ENCODE data around the gene CD300A. TPM values are rescaled to one million over a fixed set of nuclear protein-coding genes. Genes with fewer than 3 reads are reported as not detected.
A peak's percentile ranks its signal among the peaks of the same experiment; 100 is the strongest.

CD300A gene
- 40.2 TPM for polyA plus RNA-seq (2012; ENCODE audit: low read depth, missing spikeins)

DNA sequence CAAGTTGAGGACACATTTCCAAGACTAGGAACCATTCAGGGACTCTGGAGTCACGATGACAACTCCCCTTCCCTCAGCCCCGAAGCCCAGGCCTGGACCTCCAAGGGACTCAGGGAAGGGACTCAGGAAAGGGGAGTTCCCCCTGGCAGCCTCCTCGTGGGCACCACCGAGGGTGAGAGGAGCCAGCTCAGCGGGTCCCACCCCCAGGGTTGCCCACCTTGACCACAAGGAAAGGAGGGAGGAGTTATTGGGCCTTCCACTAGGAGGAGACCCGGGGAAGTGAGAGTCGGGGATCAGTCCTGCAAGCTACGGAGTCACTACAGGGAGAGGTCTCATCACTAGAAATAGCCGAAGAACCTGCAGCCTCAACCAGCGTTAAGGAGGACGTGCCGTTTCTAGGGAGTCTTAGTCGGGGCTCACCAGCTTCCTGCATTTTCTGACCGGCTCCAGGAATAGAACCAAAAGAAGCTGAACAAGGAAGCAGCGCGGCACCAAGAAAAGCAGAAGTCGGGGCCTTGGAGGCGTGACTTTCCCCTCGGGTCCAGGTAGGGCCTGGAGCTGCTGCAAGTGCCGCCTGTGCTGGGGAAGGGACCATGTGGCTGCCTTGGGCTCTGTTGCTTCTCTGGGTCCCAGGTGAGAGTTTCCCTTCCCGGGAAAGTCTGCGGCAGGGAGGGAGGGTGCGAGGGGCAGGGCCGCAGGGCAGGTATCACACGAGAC lies at the start of gene CD300A:
Gene CD300A, plus strand, starts transcription at position 524 of the 717 bp plus-strand sequence. Its CDS starts 70 bp downstream, at position 594.
- TF ChIP-seq TAF1 (IDR thresholded peaks at IDR 0.05; ENCODE audit: low read depth, low read length): 0 out of 2 replicates have a peak, but pooled peaks have one; percentile 13
- no peak; the same call in 1 of the 2 replicates for TF ChIP-seq POLR2AphosphoS5 (IDR thresholded peaks at IDR 0.05; ENCODE audit: low read depth, low read length)
- no peak for TF ChIP-seq POLR2A (IDR thresholded peaks at IDR 0.05; ENCODE audit: low read depth, low read length)
- no peak for TF ChIP-seq PAX5 (IDR thresholded peaks at IDR 0.05; ENCODE audit: insufficient read depth, low read length, severe bottlenecking)
- TF ChIP-seq POU2F2 (IDR thresholded peaks at IDR 0.05; ENCODE audit: low read depth, low read length): no peak
- TF ChIP-seq SPI1 (IDR thresholded peaks at IDR 0.05; ENCODE audit: low read depth, low read length): peak; percentile 90
- FAIRE-seq (peak; percentile 88), DNase-seq (ENCODE audit: insufficient read length, low spot score) (no peak)

DNA sequence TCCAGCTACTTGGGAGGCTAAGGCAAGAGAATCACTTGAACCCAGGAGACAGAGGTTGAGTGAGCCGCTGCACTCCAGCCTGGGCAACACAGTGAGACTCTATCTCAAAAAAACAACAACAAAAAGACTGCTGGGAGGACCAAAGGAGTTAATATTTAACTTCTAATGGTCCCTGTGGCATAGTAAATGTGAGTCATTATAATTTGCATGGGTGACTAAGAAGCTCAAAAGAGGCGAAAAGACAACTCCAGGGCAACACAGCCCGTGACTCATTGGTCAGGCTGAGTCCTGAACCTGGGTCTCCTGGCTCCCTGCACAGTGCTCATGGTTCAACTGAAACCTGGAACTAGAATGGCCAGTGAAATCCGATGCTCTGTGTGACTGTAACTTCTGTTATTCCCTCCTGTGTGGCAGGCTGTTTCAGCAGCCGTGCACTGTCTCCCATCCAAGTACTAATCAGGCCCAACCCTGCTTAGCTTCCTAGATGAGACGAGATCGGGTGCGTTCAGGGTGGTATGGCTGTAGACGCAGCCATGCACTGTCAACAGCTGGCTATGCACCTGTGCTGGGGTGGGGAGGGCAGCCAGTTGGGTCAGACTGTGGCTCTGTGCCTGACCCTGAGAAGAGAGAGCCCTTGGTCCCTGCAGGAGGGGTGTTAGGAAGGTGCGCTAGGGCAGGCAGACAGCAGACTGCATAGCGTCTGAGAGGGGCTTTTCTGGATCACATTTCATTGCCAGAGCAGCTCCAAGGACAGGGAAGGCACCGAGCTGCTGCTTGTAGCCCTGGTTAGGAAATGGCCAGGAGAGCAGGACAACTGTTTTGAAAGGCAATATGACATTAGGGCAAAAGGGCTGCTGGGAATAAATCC lies 49.0 kb upstream of the CD300A start:
- DNase-seq (ENCODE audit: insufficient read length, low spot score) (no peak), FAIRE-seq (no peak)
- TF ChIP-seq POLR2A (IDR thresholded peaks at IDR 0.05; ENCODE audit: low read depth, low read length): no peak
- 0 out of 2 replicates have a peak, but pooled peaks have one; percentile 20 for TF ChIP-seq POU2F2 (IDR thresholded peaks at IDR 0.05; ENCODE audit: low read depth, low read length)

- no peak for DNase-seq (ENCODE audit: insufficient read length, low spot score)
- no peak for FAIRE-seq
- TF ChIP-seq PAX5 (IDR thresholded peaks at IDR 0.05; ENCODE audit: insufficient read depth, low read length, severe bottlenecking): no peak
- no peak for TF ChIP-seq SPI1 (IDR thresholded peaks at IDR 0.05; ENCODE audit: low read depth, low read length)
- TF ChIP-seq TAF1 (IDR thresholded peaks at IDR 0.05; ENCODE audit: low read depth, low read length): no peak
- no peak for TF ChIP-seq POU2F2 (IDR thresholded peaks at IDR 0.05; ENCODE audit: low read depth, low read length)
- no peak for TF ChIP-seq POLR2AphosphoS5 (IDR thresholded peaks at IDR 0.05; ENCODE audit: low read depth, low read length)
- TF ChIP-seq POLR2A (IDR thresholded peaks at IDR 0.05; ENCODE audit: low read depth, low read length): no peak
Observed at GRCh38 chr17:74419928-74420411, 46.5 kb upstream of the CD300A start.

DNA sequence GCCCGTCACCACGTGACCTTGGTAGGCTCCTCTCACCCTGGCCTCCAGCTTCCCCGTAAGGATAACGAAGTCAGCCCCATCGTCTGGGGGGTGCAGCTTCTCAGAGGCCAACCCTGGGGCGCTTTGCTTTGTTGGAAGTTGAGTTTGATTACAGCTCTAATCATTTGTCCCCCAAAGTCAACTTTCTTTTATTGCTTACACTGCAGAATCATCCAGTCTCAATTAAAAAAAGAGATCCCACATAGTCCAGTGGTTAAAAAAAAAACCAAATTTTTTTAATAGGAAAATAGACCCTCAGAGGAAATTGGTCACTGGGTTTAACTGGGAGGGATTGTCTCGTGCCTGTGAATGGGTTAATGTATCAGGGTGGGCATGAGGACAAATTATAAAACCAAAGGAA lies 42.3 kb upstream of the CD300A start:
- TF ChIP-seq TAF1 (IDR thresholded peaks at IDR 0.05; ENCODE audit: low read depth, low read length) (no peak), POLR2AphosphoS5 (IDR thresholded peaks at IDR 0.05; ENCODE audit: low read depth, low read length) (no peak), PAX5 (IDR thresholded peaks at IDR 0.05; ENCODE audit: insufficient read depth, low read length, severe bottlenecking) (no peak)
- FAIRE-seq (no peak), DNase-seq (ENCODE audit: insufficient read length, low spot score) (no peak)

DNA sequence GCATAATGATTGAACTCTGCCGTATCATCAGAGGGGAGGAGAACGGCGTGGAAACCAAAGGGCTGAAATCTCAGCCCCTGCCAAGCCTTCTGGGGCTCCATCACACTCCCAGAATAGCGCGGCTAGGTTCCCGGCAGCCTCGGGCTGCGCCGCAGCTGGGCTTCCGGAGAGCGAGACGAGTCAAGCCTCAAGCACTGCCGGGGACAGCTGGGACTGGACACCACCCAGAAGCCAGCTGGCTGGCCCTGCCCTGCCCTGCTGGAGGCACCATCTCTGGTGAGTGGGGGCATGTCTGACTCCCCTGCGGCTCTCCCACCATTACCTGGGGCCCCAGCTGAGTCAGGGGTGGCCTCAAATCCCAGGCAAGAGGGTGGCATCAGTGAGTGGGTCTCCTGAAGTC lies 41.8 kb upstream of the CD300A start:
- no peak for DNase-seq (ENCODE audit: insufficient read length, low spot score)
- FAIRE-seq: no peak

DNA sequence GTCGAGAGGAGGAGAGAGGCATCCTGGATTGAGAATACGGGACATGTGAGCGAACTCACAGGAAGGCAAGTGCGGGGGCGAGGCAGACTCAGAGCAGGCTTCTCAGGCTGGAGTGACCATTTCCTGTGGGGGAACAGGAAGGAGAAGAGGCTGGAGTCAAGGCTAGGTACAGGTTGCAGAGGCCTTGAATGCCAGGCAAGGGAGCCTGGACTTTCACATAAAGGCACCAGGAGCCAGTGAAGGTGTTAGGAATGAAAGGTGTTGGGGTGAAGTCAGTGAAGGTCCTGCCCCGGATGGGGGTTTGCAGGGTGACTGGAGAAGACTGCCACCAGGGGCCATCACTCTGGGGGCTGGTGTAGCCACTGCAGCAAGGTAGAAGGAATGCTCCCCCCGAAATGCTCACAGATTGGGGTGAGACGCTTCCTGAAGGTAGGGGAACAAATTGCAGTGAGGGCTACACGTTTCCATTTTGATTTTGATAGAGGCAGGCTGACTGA lies 39.8 kb upstream of the CD300A start:
- FAIRE-seq (no peak), DNase-seq (ENCODE audit: insufficient read length, low spot score) (no peak)
- TF ChIP-seq SPI1 (IDR thresholded peaks at IDR 0.05; ENCODE audit: low read depth, low read length) (no peak), POLR2A (IDR thresholded peaks at IDR 0.05; ENCODE audit: low read depth, low read length) (no peak), POLR2AphosphoS5 (IDR thresholded peaks at IDR 0.05; ENCODE audit: low read depth, low read length) (no peak)

More for the DNA sequence above, 41.8 kb upstream of the CD300A start:
- TF ChIP-seq PAX5 (IDR thresholded peaks at IDR 0.05; ENCODE audit: insufficient read depth, low read length, severe bottlenecking): no peak
- no peak for TF ChIP-seq POLR2A (IDR thresholded peaks at IDR 0.05; ENCODE audit: low read depth, low read length)
- TF ChIP-seq TAF1 (IDR thresholded peaks at IDR 0.05; ENCODE audit: low read depth, low read length): no peak

DNA sequence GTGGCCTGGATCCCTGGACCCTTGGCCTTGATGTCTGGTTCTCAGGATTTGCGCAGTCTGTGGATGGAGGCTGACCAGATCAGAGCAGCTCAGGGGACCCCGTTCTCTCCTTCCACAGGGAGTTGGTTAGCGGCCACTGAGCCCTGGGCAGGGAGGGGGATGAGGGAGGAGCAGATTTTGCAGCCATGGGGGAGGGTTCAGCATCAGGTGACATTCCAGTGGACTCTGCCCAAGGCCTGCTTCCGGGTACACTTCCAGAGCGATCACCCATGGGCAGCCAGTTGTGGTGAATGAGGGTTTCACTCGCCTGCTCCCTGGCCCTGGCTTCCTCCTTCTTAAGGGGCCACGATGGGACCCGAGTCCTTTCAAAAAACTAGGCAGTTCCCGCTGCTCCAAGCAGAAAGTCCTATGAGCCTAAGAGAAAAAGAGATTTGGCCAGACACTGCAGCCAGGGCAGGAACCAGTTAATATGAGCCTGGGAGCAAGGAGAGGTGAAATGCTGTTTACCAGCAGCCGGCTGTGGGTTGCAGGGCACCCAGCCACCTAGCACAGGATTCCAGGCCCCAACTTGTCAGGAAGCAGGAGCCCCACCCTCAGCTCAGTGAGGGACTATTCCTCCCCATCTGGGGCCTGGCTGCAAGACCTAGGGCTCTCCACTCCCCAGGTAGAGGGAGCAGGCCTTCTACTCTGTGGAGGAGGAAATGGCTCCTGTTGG lies 39.2 kb upstream of the CD300A start:
- DNase-seq (ENCODE audit: insufficient read length, low spot score) (no peak), FAIRE-seq (no peak)
- TF ChIP-seq POLR2A (IDR thresholded peaks at IDR 0.05; ENCODE audit: low read depth, low read length) (no peak), POU2F2 (IDR thresholded peaks at IDR 0.05; ENCODE audit: low read depth, low read length) (no peak), PAX5 (IDR thresholded peaks at IDR 0.05; ENCODE audit: insufficient read depth, low read length, severe bottlenecking) (no peak)

DNA sequence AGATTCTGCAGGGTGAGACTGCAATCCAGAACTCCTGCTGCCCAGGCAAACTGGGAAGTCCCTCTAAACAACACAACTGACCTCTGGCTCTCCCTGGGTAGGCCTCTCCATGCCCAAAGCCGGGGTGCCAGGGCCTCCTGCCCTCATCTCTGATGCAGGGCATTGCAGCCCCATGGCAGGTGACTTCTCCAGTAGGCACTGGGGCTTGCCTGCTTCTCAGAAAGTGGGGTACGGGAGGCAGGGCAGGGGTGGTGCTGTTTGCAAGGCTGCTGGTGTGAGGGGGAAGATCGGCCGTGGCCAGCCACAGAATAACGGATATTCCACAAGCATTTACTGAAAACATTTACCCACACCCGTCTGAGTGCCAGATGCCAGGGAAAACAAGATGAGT lies 38.7 kb upstream of the CD300A start:
- DNase-seq (ENCODE audit: insufficient read length, low spot score) (no peak), FAIRE-seq (no peak)
- TF ChIP-seq POLR2AphosphoS5 (IDR thresholded peaks at IDR 0.05; ENCODE audit: low read depth, low read length) (no peak), TAF1 (IDR thresholded peaks at IDR 0.05; ENCODE audit: low read depth, low read length) (no peak), POU2F2 (IDR thresholded peaks at IDR 0.05; ENCODE audit: low read depth, low read length) (no peak), PAX5 (IDR thresholded peaks at IDR 0.05; ENCODE audit: insufficient read depth, low read length, severe bottlenecking) (no peak)

- no peak for TF ChIP-seq POLR2AphosphoS5 (IDR thresholded peaks at IDR 0.05; ENCODE audit: low read depth, low read length)
- no peak for TF ChIP-seq PAX5 (IDR thresholded peaks at IDR 0.05; ENCODE audit: insufficient read depth, low read length, severe bottlenecking)
- peak; percentile 68; the same call in 1 of the 2 replicates for TF ChIP-seq POU2F2 (IDR thresholded peaks at IDR 0.05; ENCODE audit: low read depth, low read length)
- no peak for FAIRE-seq
Observed at GRCh38 chr17:74429604-74430384, 36.6 kb upstream of the CD300A start.

More at GRCh38 chr17:74429604-74430384, 36.6 kb upstream of the CD300A start:
- DNase-seq (ENCODE audit: insufficient read length, low spot score): no peak
